ENCODE data around the gene OSBPL9. TPM values are rescaled to one million over a fixed set of nuclear protein-coding genes. Genes with fewer than 3 reads are reported as not detected.

OSBPL9 gene
- total and polyA plus RNA-seq, 9 of the 15 experiments (the other 6 are each of a cell fraction or from before 2014, with no cell fraction given), result 43.9 to 217 (median 170) TPM

- DNase-seq (ENCODE audit: extremely low read depth in 1 of 4, low spot score in 3 of 4), result no peak
- H3K9ac ChIP-seq (ENCODE audit: insufficient read depth in 1 of 2, low read depth in 2 of 2, low read length in 2 of 2), result no peak overlapping the region
- ChIA-PET POLR2A (interaction anchor here (0.7 to 6.1 kb wide), 4 partner anchors 8 to 1352 kb away, joined by 4 to 52 read pairs (median 24); no protein-coding TSS in a partner anchor), CTCF (ENCODE audit: low intra/inter-chr PET ratio) (no interaction called here)
- H2AFZ ChIP-seq (ENCODE audit: low read depth, low read length), result no peak overlapping the region
- peaks cover 10 to 60% of the 10 kb centered on the region in 2 experiments; a peak in 4 of 5 replicates for H3K4me1 ChIP-seq (replicated peaks in 1 of 2; ENCODE audit: control insufficient read depth in 2 of 2, insufficient read depth in 2 of 2, low read length in 2 of 2)
- no peaks in the 10 kb centered on the region for H3K27me3 ChIP-seq (ENCODE audit: control insufficient read depth in 2 of 2, insufficient read depth in 2 of 2, low read length in 2 of 2)
- intact Hi-C loops (cut with micrococcal nuclease), result loop anchor here (10.0 kb wide), 1 partner anchor 764 kb away; the partner anchor contains the start of gene CDKN2C
- 7% methylated on average over 3 of the region's 3 CpGs for WGBS (ENCODE audit: insufficient coverage, low coverage, missing lambda C conversion rate)
- no TSS peak for BruUV-seq (replicated peaks)
- no peaks in the 10 kb centered on the region for H3K9me3 ChIP-seq (replicated peaks; ENCODE audit: control insufficient read depth, insufficient read depth, low read depth, low read length)
- peaks cover 98% of the 10 kb centered on the region for H3K79me2 ChIP-seq (ENCODE audit: control insufficient read depth, insufficient read depth, low read length)
- no peaks in the 10 kb centered on the region for H3K9me1 ChIP-seq (ENCODE audit: control insufficient read depth, insufficient read depth, low read length)
- H3K4me2 ChIP-seq (ENCODE audit: insufficient read depth, low read length), result no peak overlapping the region
- H3K36me3 ChIP-seq (ENCODE audit: control insufficient read depth, insufficient read depth, low read length), result peaks cover 7% of the 10 kb centered on the region; the same call in 1 of the 3 replicates
- no peak overlapping the region for H3K4me3 ChIP-seq
- H3K27ac ChIP-seq (ENCODE audit: extremely low read depth, low read depth, low read length), result peak overlapping the region; percentile 9; the same call in 1 of the 3 replicates
- in situ Hi-C loops (cut with MboI), result no loop called here
- peaks cover 14% of the 10 kb centered on the region; the same call in 1 of the 2 replicates for H4K20me1 ChIP-seq (replicated peaks; ENCODE audit: control insufficient read depth, insufficient read depth, low read length)
- FAIRE-seq, result no peak
- ATAC-seq, result peak; percentile 25
- no peak for TF ChIP-seq FOSL1 (tag; conservative IDR thresholded peaks at IDR 0.05)
- TF ChIP-seq STAT5A (IDR thresholded peaks at IDR 0.05; ENCODE audit: borderline replicate concordance, low read length), result 0 out of 2 replicates have a peak, but pooled peaks have one; percentile 22
- no peak for TF ChIP-seq ZNF764 (CRISPR knock-in tag; IDR thresholded peaks at IDR 0.05; ENCODE audit: low read depth)
- TF ChIP-seq NCOA1 (IDR thresholded peaks at IDR 0.05; ENCODE audit: low read depth), result no peak
- TF ChIP-seq SRF (CRISPR knock-in tag; IDR thresholded peaks at IDR 0.05), result no peak
- no peak for TF ChIP-seq HEY1 (CRISPR knock-in tag; IDR thresholded peaks at IDR 0.05; ENCODE audit: borderline replicate concordance)
- no peak for TF ChIP-seq ZNF592 (IDR thresholded peaks at IDR 0.05)
- TF ChIP-seq IRF2 (CRISPR knock-in tag; IDR thresholded peaks at IDR 0.05), result no peak
- no peak for TF ChIP-seq NFE2 (IDR thresholded peaks at IDR 0.05; ENCODE audit: low read depth)
- TF ChIP-seq MAFK (IDR thresholded peaks at IDR 0.05; ENCODE audit: low read length), result no peak
- TF ChIP-seq ZNF184 (CRISPR knock-in tag; IDR thresholded peaks at IDR 0.05), result no peak
- no peak for TF ChIP-seq CBX3 (IDR thresholded peaks at IDR 0.05; ENCODE audit: borderline replicate concordance in 1 of 2, low read length in 2 of 2)
- TF ChIP-seq SETDB1 (IDR thresholded peaks at IDR 0.05; ENCODE audit: low read length), result no peak
- TF ChIP-seq, protein P1, sequence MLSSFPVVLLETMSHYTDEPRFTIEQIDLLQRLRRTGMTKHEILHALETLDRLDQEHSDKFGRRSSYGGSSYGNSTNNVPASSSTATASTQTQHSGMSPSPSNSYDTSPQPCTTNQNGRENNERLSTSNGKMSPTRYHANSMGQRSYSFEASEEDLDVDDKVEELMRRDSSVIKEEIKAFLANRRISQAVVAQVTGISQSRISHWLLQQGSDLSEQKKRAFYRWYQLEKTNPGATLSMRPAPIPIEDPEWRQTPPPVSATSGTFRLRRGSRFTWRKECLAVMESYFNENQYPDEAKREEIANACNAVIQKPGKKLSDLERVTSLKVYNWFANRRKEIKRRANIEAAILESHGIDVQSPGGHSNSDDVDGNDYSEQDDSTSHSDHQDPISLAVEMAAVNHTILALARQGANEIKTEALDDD (IDR thresholded peaks at IDR 0.05), result peak; percentile 88
- TF ChIP-seq, protein P2, sequence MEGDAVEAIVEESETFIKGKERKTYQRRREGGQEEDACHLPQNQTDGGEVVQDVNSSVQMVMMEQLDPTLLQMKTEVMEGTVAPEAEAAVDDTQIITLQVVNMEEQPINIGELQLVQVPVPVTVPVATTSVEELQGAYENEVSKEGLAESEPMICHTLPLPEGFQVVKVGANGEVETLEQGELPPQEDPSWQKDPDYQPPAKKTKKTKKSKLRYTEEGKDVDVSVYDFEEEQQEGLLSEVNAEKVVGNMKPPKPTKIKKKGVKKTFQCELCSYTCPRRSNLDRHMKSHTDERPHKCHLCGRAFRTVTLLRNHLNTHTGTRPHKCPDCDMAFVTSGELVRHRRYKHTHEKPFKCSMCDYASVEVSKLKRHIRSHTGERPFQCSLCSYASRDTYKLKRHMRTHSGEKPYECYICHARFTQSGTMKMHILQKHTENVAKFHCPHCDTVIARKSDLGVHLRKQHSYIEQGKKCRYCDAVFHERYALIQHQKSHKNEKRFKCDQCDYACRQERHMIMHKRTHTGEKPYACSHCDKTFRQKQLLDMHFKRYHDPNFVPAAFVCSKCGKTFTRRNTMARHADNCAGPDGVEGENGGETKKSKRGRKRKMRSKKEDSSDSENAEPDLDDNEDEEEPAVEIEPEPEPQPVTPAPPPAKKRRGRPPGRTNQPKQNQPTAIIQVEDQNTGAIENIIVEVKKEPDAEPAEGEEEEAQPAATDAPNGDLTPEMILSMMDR (IDR thresholded peaks at IDR 0.05 in 2 of 3, conservative IDR thresholded peaks at IDR 0.05 in 1 of 3; ENCODE audit: insufficient read depth in 2 of 3, low read depth in 1 of 3, low read length in 3 of 3), result no peak
- TF ChIP-seq SMARCE1 (IDR thresholded peaks at IDR 0.05), result peak; percentile 44; the same call in 1 of the 2 replicates
- no peak for TF ChIP-seq KLF13 (tag; IDR thresholded peaks at IDR 0.05; ENCODE audit: borderline replicate concordance, low read depth)
Observed at GRCh38 chr1:51738681-51739080, 121.8 kb downstream of the OSBPL9 start.
